EL (cell line): ENCODE data around the gene ADGRG1.
"Not testable (repeated sequence)": the region's sequence is repeated elsewhere in the genome, so short reads cannot be mapped to it uniquely, and the experiment has no call there.

ENCODE experiments used
- DNase-seq: peaks from one replicate; pipeline ENCODE4 v3.0.0-alpha.2; 2016

Gene ADGRG1

GRCh38 chr16:57669476-57670162 lies 41.2 kb downstream of the ADGRG1 start:
- no peak for DNase-seq

GRCh38 chr16:57670196-57670595 lies 41.8 kb downstream of the ADGRG1 start:
- no peak for DNase-seq

GRCh38 chr16:57671451-57671850 lies 43.0 kb downstream of the ADGRG1 start:
- DNase-seq = not testable (repeated sequence)

- no peak for DNase-seq
Observed at GRCh38 chr16:57672416-57672815, 44.0 kb downstream of the ADGRG1 start.

- no peak for DNase-seq
Observed at GRCh38 chr16:57672824-57673223, 44.4 kb downstream of the ADGRG1 start.

GRCh38 chr16:57675741-57676551 lies 47.5 kb downstream of the ADGRG1 start:
- DNase-seq = no peak

- DNase-seq = no peak
Observed at GRCh38 chr16:57676553-57677085, 48.2 kb downstream of the ADGRG1 start.

- DNase-seq = no peak
Observed at GRCh38 chr16:57677622-57678369, 49.4 kb downstream of the ADGRG1 start.

- DNase-seq = no peak
Observed at GRCh38 chr16:57679016-57679415, 50.6 kb downstream of the ADGRG1 start.

GRCh38 chr16:57679767-57680482 lies 51.5 kb downstream of the ADGRG1 start:
- DNase-seq = no peak

GRCh38 chr16:57680842-57681375 lies 52.5 kb downstream of the ADGRG1 start:
- no peak for DNase-seq

GRCh38 chr16:57681950-57682728 lies 53.7 kb downstream of the ADGRG1 start:
- DNase-seq = no peak

- no peak for DNase-seq
Observed at GRCh38 chr16:57682809-57683635, 54.6 kb downstream of the ADGRG1 start.

GRCh38 chr16:57683636-57684545 lies 55.5 kb downstream of the ADGRG1 start:
- DNase-seq = no peak

- no peak for DNase-seq
Observed at GRCh38 chr16:57684626-57685358, 56.4 kb downstream of the ADGRG1 start.

- DNase-seq = no peak
Observed at GRCh38 chr16:57685633-57686032, 57.2 kb downstream of the ADGRG1 start.

- no peak for DNase-seq
Observed at GRCh38 chr16:57686577-57686976, 58.1 kb downstream of the ADGRG1 start.

GRCh38 chr16:57687363-57687929 lies 59.0 kb downstream of the ADGRG1 start:
- no peak for DNase-seq
